MM.1S (cell line): ENCODE results near the gene SIM2.

ENCODE experiments used
- EZH2 ChIP-seq: fragments of 300-600 bp; sonication (generic); optimal IDR thresholded peaks from 2 replicates; pipeline ENCODE3; 2017; ENCODE audit warnings: low read depth, mild to moderate bottlenecking, antibody characterized with exemption, low read length, mixed read lengths
- TF ChIP-seq, protein P1 (sequence below): fragments of 300-600 bp; sonication (generic); IDR thresholded peaks from 2 replicates; pipeline ENCODE4 v1.5.1; 2016; ENCODE audit warnings: antibody characterized with exemption, low read length, mixed read lengths

GRCh38 chr21:36696390-36697059, 2.4 kb upstream of the SIM2 start:
- TF ChIP-seq EZH2: no peak
- TF ChIP-seq, protein P1, sequence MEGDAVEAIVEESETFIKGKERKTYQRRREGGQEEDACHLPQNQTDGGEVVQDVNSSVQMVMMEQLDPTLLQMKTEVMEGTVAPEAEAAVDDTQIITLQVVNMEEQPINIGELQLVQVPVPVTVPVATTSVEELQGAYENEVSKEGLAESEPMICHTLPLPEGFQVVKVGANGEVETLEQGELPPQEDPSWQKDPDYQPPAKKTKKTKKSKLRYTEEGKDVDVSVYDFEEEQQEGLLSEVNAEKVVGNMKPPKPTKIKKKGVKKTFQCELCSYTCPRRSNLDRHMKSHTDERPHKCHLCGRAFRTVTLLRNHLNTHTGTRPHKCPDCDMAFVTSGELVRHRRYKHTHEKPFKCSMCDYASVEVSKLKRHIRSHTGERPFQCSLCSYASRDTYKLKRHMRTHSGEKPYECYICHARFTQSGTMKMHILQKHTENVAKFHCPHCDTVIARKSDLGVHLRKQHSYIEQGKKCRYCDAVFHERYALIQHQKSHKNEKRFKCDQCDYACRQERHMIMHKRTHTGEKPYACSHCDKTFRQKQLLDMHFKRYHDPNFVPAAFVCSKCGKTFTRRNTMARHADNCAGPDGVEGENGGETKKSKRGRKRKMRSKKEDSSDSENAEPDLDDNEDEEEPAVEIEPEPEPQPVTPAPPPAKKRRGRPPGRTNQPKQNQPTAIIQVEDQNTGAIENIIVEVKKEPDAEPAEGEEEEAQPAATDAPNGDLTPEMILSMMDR: no peak
